Smooth muscle cell (in vitro differentiated cells): ENCODE data around the gene ZMIZ1. TPM values are rescaled to one million over a fixed set of nuclear protein-coding genes. Genes with fewer than 3 reads are reported as not detected.

Experiments used
- DNase-seq: peaks from one replicate; lab custom pipeline; 2025; ENCODE audit not compliant: unreplicated experiment; lab: John Stamatoyannopoulos, UW
- H2AFZ ChIP-seq: fragments of 200-600 bp; sonication (generic); 2 replicates; pipeline ENCODE4 v1.6.0; 2016; ENCODE audit warnings: antibody characterized with exemption, low read depth, mild to moderate bottlenecking
- H3F3A ChIP-seq: fragments of 200-600 bp; sonication (generic); 2 replicates; pipeline ENCODE4 v1.6.0; 2017; ENCODE audit warnings: antibody characterized with exemption, low read depth
- H3K27ac ChIP-seq: fragments of 200-600 bp; sonication (generic); 2 replicates; pipeline ENCODE4 v1.5.1; 2016; ENCODE audit warnings: low read depth, mild to moderate bottlenecking
- H3K27me3 ChIP-seq: fragments of 200-600 bp; sonication (generic); 2 replicates; pipeline ENCODE4 v1.6.1; 2016; ENCODE audit warnings: low read depth, mild to moderate bottlenecking
- H3K36me3 ChIP-seq: fragments of 200-600 bp; sonication (generic); 2 replicates; pipeline ENCODE4 v1.5.1; 2016; ENCODE audit warnings: low read depth
- H3K4me1 ChIP-seq: fragments of 200-600 bp; sonication (generic); 2 replicates; pipeline ENCODE4 v1.5.1; 2016; ENCODE audit warnings: low read depth
- H3K4me2 ChIP-seq: fragments of 200-600 bp; sonication (generic); 2 replicates; pipeline ENCODE4 v1.6.0; 2016; ENCODE audit warnings: mild to moderate bottlenecking
- H3K4me3 ChIP-seq: fragments of 200-600 bp; sonication (generic); 2 replicates; pipeline ENCODE4 v1.5.1; 2016; ENCODE audit warnings: mild to moderate bottlenecking
- H3K79me2 ChIP-seq: fragments of 200-600 bp; sonication (generic); 2 replicates; pipeline ENCODE4 v1.6.0; 2016; ENCODE audit warnings: low read depth, mild to moderate bottlenecking
- H3K9ac ChIP-seq: fragments of 200-600 bp; sonication (generic); 2 replicates; pipeline ENCODE4 v1.6.0; 2016; ENCODE audit warnings: low read depth
- H3K9me3 ChIP-seq: fragments of 200-600 bp; sonication (generic); replicated peaks from 2 replicates; pipeline ENCODE4 v1.5.1; 2016; ENCODE audit warnings: low read depth
- H4K20me1 ChIP-seq: fragments of 200-600 bp; sonication (generic); 2 replicates; pipeline ENCODE4 v1.6.0; 2016; ENCODE audit warnings: low read depth
- CTCF ChIP-seq: fragments of 200-600 bp; sonication (generic); IDR thresholded peaks from 2 replicates; pipeline ENCODE4 v1.5.1; 2017; ENCODE audit warnings: borderline replicate concordance, mild to moderate bottlenecking, antibody characterized with exemption; ENCODE audit not compliant: insufficient read depth, poor library complexity, severe bottlenecking
- WGBS: methylation state at CpG from one replicate; pipeline ENCODE4 v1.1.7; 2016; ENCODE audit warnings: low lambda C conversion rate; 5-methylcytosine and 5-hydroxymethylcytosine counted together
- polyA plus RNA-seq: library from polyadenylated mRNA; unstranded; fragments of >200 nt; fragmentation: Nextera tagmentation; extraction: Ambion mirVana; gene quantifications from 2 replicates; pipeline ENCODE4 v1.2.1, GENCODE V29; 2016
- total RNA-seq: library from RNA; depleted of rRNA; stranded (reverse); fragments of >200 nt; gene quantifications from 2 replicates; pipeline ENCODE4 v1.2.3, GENCODE V29; 2014

The ZMIZ1 gene
- total and polyA plus RNA-seq, 2 experiments from 2014 or later: 24.2 to 31.3 TPM

- Histone ChIP-seq H3K4me1 (peaks cover 2% of the 10 kb centered on the region), H3F3A (no peaks in the 10 kb centered on the region), H3K79me2 (peaks cover 100% of the 10 kb centered on the region), H4K20me1 (peaks cover 100% of the 10 kb centered on the region), H3K4me3 (no peak overlapping the region), H2AFZ (no peak overlapping the region), H3K9me3 (no peaks in the 10 kb centered on the region), H3K36me3 (no peaks in the 10 kb centered on the region), H3K4me2 (no peak overlapping the region), H3K27ac (no peak overlapping the region), H3K27me3 (no peaks in the 10 kb centered on the region), H3K9ac (no peak overlapping the region)
- no peak for TF ChIP-seq CTCF
- DNase-seq: no peak
- 93% methylated on average over 5 of the region's 5 CpGs for WGBS
These were observed 27.7 kb downstream of the ZMIZ1 start for GRCh38 chr10:79096514-79096913.

GRCh38 chr10:79097021-79097872 lies 28.5 kb downstream of the ZMIZ1 start:
- no peak for TF ChIP-seq CTCF
- Histone ChIP-seq H3K4me2 (no peak overlapping the region), H3K9ac (no peak overlapping the region), H3K4me1 (peaks cover 9% of the 10 kb centered on the region), H3K4me3 (no peak overlapping the region), H3K36me3 (no peaks in the 10 kb centered on the region), H2AFZ (no peak overlapping the region), H4K20me1 (peaks cover 100% of the 10 kb centered on the region), H3K27me3 (no peaks in the 10 kb centered on the region), H3F3A (no peaks in the 10 kb centered on the region), H3K27ac (no peak overlapping the region), H3K79me2 (peaks cover 100% of the 10 kb centered on the region), H3K9me3 (no peaks in the 10 kb centered on the region)
- no peak for DNase-seq
- WGBS: 91% methylated on average over 11 of the region's 11 CpGs

- peaks cover 13% of the 10 kb centered on the region for H3K4me1 ChIP-seq
- no peaks in the 10 kb centered on the region for H3F3A ChIP-seq
- H3K27ac ChIP-seq: no peak overlapping the region
- H3K4me3 ChIP-seq: no peak overlapping the region
- H3K9me3 ChIP-seq: no peaks in the 10 kb centered on the region
- peaks cover 100% of the 10 kb centered on the region for H4K20me1 ChIP-seq
- no peak overlapping the region for H2AFZ ChIP-seq
- no peak for DNase-seq
- WGBS: 92% methylated on average over 5 of the region's 5 CpGs
- peaks cover 99% of the 10 kb centered on the region for H3K79me2 ChIP-seq
- TF ChIP-seq CTCF: no peak
- H3K36me3 ChIP-seq: no peaks in the 10 kb centered on the region
- no peaks in the 10 kb centered on the region for H3K27me3 ChIP-seq
- no peak overlapping the region for H3K4me2 ChIP-seq
- H3K9ac ChIP-seq: no peak overlapping the region
These were observed 29.3 kb downstream of the ZMIZ1 start for GRCh38 chr10:79098061-79098460.

GRCh38 chr10:79098596-79099015 lies 29.8 kb downstream of the ZMIZ1 start:
- peaks cover 13% of the 10 kb centered on the region for H3K4me1 ChIP-seq
- 61% methylated on average over 10 of the region's 10 CpGs for WGBS

More at GRCh38 chr10:79098596-79099015, 29.8 kb downstream of the ZMIZ1 start:
- H3K27ac ChIP-seq: no peak overlapping the region
- no peak overlapping the region for H2AFZ ChIP-seq
- no peak overlapping the region for H3K4me3 ChIP-seq
- no peak for TF ChIP-seq CTCF
- no peak overlapping the region for H3K9ac ChIP-seq
- DNase-seq: no peak
- H3K36me3 ChIP-seq: no peaks in the 10 kb centered on the region
- no peaks in the 10 kb centered on the region for H3K9me3 ChIP-seq
- peaks cover 99% of the 10 kb centered on the region for H3K79me2 ChIP-seq
- no peaks in the 10 kb centered on the region for H3K27me3 ChIP-seq
- no peak overlapping the region for H3K4me2 ChIP-seq
- H3F3A ChIP-seq: no peaks in the 10 kb centered on the region
- H4K20me1 ChIP-seq: peaks cover 100% of the 10 kb centered on the region
